Stomach (tissue), 9 donors: ENCODE data around the gene WNK2. TPM values are rescaled to one million over a fixed set of nuclear protein-coding genes. Genes with fewer than 3 reads are reported as not detected.

Experiments
- DNase-seq, 2 donors: peaks; one replicate each; pipeline versions ENCODE4 v3.0.0 to v3.0.0-alpha.2; 2013 to 2019
- H3K27ac ChIP-seq, 5 donors: fragments of 200-600 bp in 4 of 5; sonication (generic) in 4 of 5; one replicate each; pipeline ENCODE4 v1.5.1; 2013 to 2019; ENCODE audit warnings: mild to moderate bottlenecking in 1 of 5, moderate library complexity in 1 of 5
- H3K27me3 ChIP-seq, 3 donors: fragments of 200-600 bp; sonication (generic); one replicate each; pipeline ENCODE4 v1.5.1; 2017 to 2019; ENCODE audit warnings: mixed run types in 1 of 3
- H3K36me3 ChIP-seq, 4 donors: fragments of 200-600 bp; sonication (generic); 1 replicate in 3 of 4; 2 replicates in 1 of 4; pipeline ENCODE4 v1.5.1; 2016 to 2019
- H3K4me1 ChIP-seq, 4 donors: fragments of 200-600 bp; sonication (generic); one replicate each; pipeline ENCODE4 v1.5.1; 2016 to 2019
- H3K4me3 ChIP-seq, 4 donors: fragments of 200-600 bp; sonication (generic) in 3 of 4; one replicate each; pipeline ENCODE4 v1.5.1; 2016 to 2019; ENCODE audit warnings: mild to moderate bottlenecking in 1 of 4
- H3K9me3 ChIP-seq, 4 donors: fragments of 200-600 bp; sonication (generic); one replicate each; pipeline ENCODE4 v1.5.1; 2016 to 2019
- EP300 ChIP-seq: sonication (generic); formaldehyde crosslinking; IDR thresholded peaks from one replicate; pipeline ENCODE4 v1.6.1; 2017; ENCODE audit warnings: antibody characterized with exemption
- POLR2A ChIP-seq, 4 donors: fragments of 450-650 bp; IDR thresholded peaks; one replicate each; pipeline ENCODE4 v1.6.1; 2016; ENCODE audit warnings: antibody characterized with exemption in 4 of 4, control low read depth in 2 of 4, mild to moderate bottlenecking in 1 of 4, moderate library complexity in 1 of 4
- POLR2AphosphoS5 ChIP-seq, 3 donors: sonication (generic); formaldehyde crosslinking; IDR thresholded peaks; one replicate each; pipeline ENCODE4 v1.6.1; 2016; ENCODE audit warnings: antibody characterized with exemption in 3 of 3
- WGBS, 5 donors: extraction: QIAGEN DNeasy Blood & Tissue Kit in 3 of 5; methylation state at CpG; one replicate each; pipeline versions ENCODE4 v1.1.5 to v1.1.7; 2013 to 2018; 5-methylcytosine and 5-hydroxymethylcytosine counted together
- intact Hi-C: fragments of 100-400 bp; cut with DNase I; formaldehyde crosslinking; loops from one replicate; pipeline ENCODE4 v1.15.1; 2023; ENCODE audit warnings: low total_unique reads
- polyA plus RNA-seq, 3 donors: library from polyadenylated mRNA; stranded (reverse); fragments of 200-250 nt; gene quantifications; one replicate each; pipeline ENCODE4 v1.2.3, GENCODE V29; 2013
- total RNA-seq, 5 donors: library from RNA; depleted of rRNA; stranded (reverse); fragments of >200 nt; gene quantifications; one replicate each; pipeline versions ENCODE4 v1.1.0 to v1.2.3, GENCODE V29; 2014 to 2016
- TF ChIP-seq, protein P1 (sequence below), 7 experiments: fragments of 450-650 bp in 4 of 7; fragments of 200-600 bp in 3 of 7; sonication (generic) in 3 of 7; IDR thresholded peaks; one replicate each; pipeline ENCODE4 v1.5.1; 2016 to 2019; ENCODE audit warnings: antibody characterized with exemption in 7 of 7, control low read depth in 2 of 7, mild to moderate bottlenecking in 1 of 7
- donor health status: healthy with polysubstance abuse.
- donor health status: Bipolar disorder and iron deficiency.
- donor health status: healthy.

The WNK2 gene
- total and polyA plus RNA-seq, 8 donors, result 1.2 to 700 (median 15.9) TPM

DNA sequence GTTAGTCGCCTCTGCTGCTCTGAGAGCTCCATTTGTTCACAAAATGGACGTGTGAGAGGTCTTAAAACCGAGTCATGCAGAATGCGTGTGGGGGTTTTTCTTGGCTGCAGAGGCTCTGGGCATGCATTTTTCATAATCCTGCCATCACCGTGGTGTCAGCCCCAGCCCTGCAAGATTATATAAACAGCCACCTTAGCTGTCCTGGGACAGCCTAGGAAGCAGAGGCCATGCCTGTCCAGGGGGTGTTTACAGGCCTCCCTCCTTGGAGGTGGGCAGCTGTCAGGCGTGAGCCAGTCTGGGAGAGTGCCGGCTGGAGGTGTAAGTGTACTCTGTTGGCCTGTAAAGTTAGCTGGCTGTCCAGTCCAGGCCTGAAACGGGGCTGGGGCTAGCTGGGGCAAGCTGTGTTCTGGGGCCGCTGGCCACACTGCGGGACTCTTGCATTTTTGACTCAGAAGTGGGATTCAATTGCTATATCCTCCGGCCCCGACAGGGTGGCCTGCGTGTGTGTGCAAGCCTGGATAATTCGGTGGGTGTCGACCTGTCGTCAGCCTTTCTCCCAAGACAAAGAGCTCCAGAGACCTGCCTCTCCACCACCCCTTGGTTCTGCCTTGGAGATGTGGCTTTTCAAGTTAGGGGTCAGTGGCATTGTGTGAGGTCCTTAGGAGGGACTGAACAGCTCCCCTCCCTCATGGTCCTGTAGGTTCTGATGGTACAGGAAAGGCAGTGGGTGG, 2.4 kb downstream of the WNK2 start:
- H3K27ac ChIP-seq, result peak overlapping the region; percentile 9 to 82 (median 65)
- no peaks in the 10 kb centered on the region for H3K36me3 ChIP-seq
- intact Hi-C loops, result no loop called here
- DNase-seq, result no peak
- H3K27me3 ChIP-seq, result peaks cover 0 to 42% (median 9%) of the 10 kb centered on the region in 3 donors
- peak overlapping the region in 3 of 4 donors; percentile 63 to 71 (median 67) for H3K4me3 ChIP-seq
- H3K9me3 ChIP-seq, result no peaks in the 10 kb centered on the region
- WGBS, 5 donors, result 62 to 77% (median 69%) methylated on average over 11 to 16 of the region's 16 CpGs
- peaks cover 42 to 78% (median 66%) of the 10 kb centered on the region in 4 donors for H3K4me1 ChIP-seq
- TF ChIP-seq EP300, result no peak
- no peak for TF ChIP-seq POLR2A (IDR thresholded peaks at IDR 0.05)
- TF ChIP-seq POLR2AphosphoS5 (IDR thresholded peaks at IDR 0.05), result no peak
- TF ChIP-seq, protein P1, sequence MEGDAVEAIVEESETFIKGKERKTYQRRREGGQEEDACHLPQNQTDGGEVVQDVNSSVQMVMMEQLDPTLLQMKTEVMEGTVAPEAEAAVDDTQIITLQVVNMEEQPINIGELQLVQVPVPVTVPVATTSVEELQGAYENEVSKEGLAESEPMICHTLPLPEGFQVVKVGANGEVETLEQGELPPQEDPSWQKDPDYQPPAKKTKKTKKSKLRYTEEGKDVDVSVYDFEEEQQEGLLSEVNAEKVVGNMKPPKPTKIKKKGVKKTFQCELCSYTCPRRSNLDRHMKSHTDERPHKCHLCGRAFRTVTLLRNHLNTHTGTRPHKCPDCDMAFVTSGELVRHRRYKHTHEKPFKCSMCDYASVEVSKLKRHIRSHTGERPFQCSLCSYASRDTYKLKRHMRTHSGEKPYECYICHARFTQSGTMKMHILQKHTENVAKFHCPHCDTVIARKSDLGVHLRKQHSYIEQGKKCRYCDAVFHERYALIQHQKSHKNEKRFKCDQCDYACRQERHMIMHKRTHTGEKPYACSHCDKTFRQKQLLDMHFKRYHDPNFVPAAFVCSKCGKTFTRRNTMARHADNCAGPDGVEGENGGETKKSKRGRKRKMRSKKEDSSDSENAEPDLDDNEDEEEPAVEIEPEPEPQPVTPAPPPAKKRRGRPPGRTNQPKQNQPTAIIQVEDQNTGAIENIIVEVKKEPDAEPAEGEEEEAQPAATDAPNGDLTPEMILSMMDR (IDR thresholded peaks at IDR 0.05), result no peak

DNA sequence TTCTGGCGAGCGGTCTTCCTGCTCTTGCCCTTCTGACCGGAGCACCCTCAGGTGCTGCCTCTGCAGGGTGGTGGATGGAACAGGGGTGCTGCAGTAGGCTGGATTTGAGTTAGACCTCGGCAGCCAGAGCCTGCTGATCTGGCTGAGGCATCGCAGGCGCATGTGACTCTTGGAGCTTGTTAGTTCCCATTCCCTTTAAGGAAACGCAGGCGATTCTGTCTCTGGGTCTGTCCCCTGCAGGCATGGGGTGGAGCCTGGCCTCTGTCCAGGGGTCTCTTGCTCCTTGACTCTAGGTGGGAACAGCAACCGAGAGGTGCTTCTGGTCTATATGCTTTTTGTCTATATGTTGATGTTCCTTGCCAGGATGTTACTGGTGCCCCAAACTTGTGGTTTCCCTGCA, 3.1 kb downstream of the WNK2 start:
- Histone ChIP-seq H3K4me3 (peak overlapping the region in 2 of 4 donors; percentile 1 to 5), H3K27ac (peak overlapping the region in 4 of 5 donors; percentile 50 to 82 (median 70)), H3K9me3 (no peaks in the 10 kb centered on the region), H3K27me3 (peaks cover 0 to 39% (median 9%) of the 10 kb centered on the region in 3 donors), H3K36me3 (no peaks in the 10 kb centered on the region), H3K4me1 (peaks cover 40 to 72% (median 63%) of the 10 kb centered on the region in 4 donors)
- DNase-seq, result peak in 1 of 2 donors; percentile 34
- intact Hi-C loops, result no loop called here
- WGBS, 5 donors, result 41 to 56% (median 51%) methylated on average over 9 of the region's 9 CpGs
- TF ChIP-seq EP300 (no peak), POLR2A (IDR thresholded peaks at IDR 0.05) (no peak), POLR2AphosphoS5 (IDR thresholded peaks at IDR 0.05) (no peak)
- TF ChIP-seq, protein P1 (IDR thresholded peaks at IDR 0.05), result no peak

DNA sequence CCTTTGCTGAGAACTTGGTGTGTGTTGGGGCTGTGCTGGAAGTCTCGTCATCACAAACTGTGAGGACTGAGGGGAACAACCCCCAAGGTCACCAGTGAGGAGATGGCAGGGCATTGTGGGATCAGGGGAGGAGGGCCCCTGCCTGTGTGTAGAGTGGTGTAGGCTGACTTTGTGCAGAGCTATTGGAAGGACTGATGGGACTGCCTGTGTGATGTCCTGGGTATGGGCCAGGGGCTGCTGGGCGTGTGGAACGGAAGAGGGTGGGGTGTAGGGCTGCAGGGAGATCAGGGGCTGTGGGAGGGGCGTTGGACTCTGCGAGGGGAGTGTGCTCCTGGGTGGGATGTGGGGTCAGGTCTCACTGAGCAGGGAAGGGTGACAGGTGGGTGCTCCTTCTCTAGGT, 3.6 kb downstream of the WNK2 start:
- intact Hi-C loops, result no loop called here
- no peak for TF ChIP-seq POLR2AphosphoS5 (IDR thresholded peaks at IDR 0.05)
- no peak for TF ChIP-seq EP300
- TF ChIP-seq POLR2A (IDR thresholded peaks at IDR 0.05), result no peak
- TF ChIP-seq, protein P1 (IDR thresholded peaks at IDR 0.05), result no peak

DNA sequence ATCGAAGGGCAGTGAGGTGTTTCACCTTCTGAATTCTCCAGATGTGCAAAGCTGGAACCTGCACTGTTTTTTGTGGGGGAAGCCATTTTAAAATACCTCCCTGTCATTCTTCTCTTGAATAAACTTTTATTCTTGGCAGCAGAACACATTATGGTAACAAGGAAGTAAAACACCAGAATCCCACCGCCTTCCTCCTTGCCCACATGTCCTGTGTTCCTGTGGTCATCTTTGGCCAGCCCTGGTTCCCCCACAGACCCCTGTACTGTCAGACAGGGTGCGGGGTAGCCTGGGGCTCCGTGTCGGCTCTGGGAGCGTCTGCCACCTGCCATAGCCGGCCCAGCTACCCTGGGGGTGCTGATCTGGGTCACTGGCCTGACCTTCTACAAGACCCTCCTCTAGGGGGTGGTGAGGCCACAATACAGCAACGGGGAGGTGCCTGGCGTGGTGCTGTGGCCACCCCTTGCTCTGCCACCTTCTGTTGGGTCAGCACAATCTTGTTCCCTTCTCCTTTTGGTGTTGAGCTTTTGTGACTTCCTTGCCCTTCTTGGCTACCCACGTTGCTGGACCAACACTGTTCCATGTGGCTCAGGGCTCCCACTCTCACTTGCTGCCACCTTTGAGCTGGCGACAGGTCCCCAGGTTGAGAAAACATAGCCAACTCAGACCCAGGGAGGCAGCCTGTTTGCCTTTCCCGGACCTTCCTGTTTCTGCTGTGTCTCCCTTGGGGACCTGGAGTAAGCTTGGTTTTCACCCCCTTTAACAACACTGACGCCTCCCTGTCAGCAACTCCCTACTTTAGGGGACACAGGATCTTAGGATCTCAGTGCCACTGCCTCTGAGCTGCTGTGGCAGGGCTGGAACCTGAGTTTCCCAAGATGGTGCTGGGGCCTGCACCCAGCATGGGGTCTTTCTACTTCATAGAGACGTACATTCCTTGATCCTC, 4.8 kb downstream of the WNK2 start:
- no peak for DNase-seq
- Histone ChIP-seq H3K4me1 (peaks cover 40 to 71% (median 61%) of the 10 kb centered on the region in 4 donors), H3K4me3 (no peak overlapping the region), H3K27ac (peak overlapping the region; percentile 42 to 82 (median 65)), H3K36me3 (no peaks in the 10 kb centered on the region), H3K27me3 (peaks cover 0 to 23% (median 6%) of the 10 kb centered on the region in 3 donors), H3K9me3 (no peaks in the 10 kb centered on the region)
- 61 to 70% (median 63%) methylated on average over 14 of the region's 14 CpGs for WGBS, 5 donors
- intact Hi-C loops, result no loop called here
- TF ChIP-seq POLR2A (IDR thresholded peaks at IDR 0.05) (no peak), EP300 (no peak), POLR2AphosphoS5 (IDR thresholded peaks at IDR 0.05) (no peak)
- TF ChIP-seq, protein P1 (IDR thresholded peaks at IDR 0.05), result no peak

More for the DNA sequence above, 3.6 kb downstream of the WNK2 start:
- Histone ChIP-seq H3K27ac (peak overlapping the region in 4 of 5 donors; percentile 50 to 82 (median 70)), H3K4me1 (peaks cover 35 to 71% (median 61%) of the 10 kb centered on the region in 4 donors), H3K9me3 (no peaks in the 10 kb centered on the region), H3K4me3 (no peak overlapping the region), H3K36me3 (no peaks in the 10 kb centered on the region), H3K27me3 (peaks cover 0 to 35% (median 7%) of the 10 kb centered on the region in 3 donors)
- WGBS, 5 donors, result 61 to 82% (median 76%) methylated on average over 5 of the region's 5 CpGs
- DNase-seq, result no peak
